ENCODE measurements around the gene YWHAB. TPM values are rescaled to one million over a fixed set of nuclear protein-coding genes. Genes with fewer than 3 reads are reported as not detected.

The YWHAB gene
- total RNA-seq, 1 donor from 2014 or later, result 181 TPM

DNA sequence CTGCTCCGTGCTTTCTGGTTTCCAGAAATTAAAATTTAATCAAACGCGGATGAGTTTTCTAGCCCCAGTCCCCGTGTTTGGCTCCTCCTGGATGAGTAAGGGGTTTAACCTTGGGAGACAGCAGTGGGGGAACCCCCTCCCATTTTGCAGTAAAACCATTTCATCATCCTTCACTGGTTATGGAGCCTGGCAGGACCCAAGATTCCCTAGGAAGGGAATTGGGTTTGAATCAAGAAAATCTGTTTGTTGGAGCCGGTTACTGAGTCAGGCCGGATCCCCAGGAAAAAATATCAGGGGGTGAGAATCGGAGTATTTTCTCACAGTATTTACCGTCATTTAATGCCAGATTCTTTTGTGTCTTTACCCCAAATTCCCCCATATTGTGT is 754 bp downstream of the YWHAB start:
- Mint-ChIP-seq H3K36me3 (ENCODE audit: unreplicated experiment) (no peaks in the 10 kb centered on the region), H3K4me1 (ENCODE audit: low read depth, unreplicated experiment) (peaks cover 18% of the 10 kb centered on the region), H3K4me3 (ENCODE audit: unreplicated experiment) (peak overlapping the region; percentile 98), H3K27me3 (ENCODE audit: unreplicated experiment) (peaks cover 6% of the 10 kb centered on the region), H3K27ac (ENCODE audit: unreplicated experiment) (peak overlapping the region; percentile 93), H3K9me3 (ENCODE audit: unreplicated experiment) (peaks cover 7% of the 10 kb centered on the region)
- peak; percentile 4 for TF ChIP-seq CTCF (IDR thresholded peaks at IDR 0.05; ENCODE audit: partially characterized antibody, unreplicated experiment)
- no peak for DNase-seq

- no peak for DNase-seq
- Mint-ChIP-seq H3K9me3 (ENCODE audit: unreplicated experiment) (peaks cover 5% of the 10 kb centered on the region), H3K4me3 (ENCODE audit: unreplicated experiment) (peak overlapping the region; percentile 98), H3K4me1 (ENCODE audit: low read depth, unreplicated experiment) (peaks cover 18% of the 10 kb centered on the region), H3K36me3 (ENCODE audit: unreplicated experiment) (no peaks in the 10 kb centered on the region), H3K27me3 (ENCODE audit: unreplicated experiment) (peaks cover 6% of the 10 kb centered on the region), H3K27ac (ENCODE audit: unreplicated experiment) (peak overlapping the region; percentile 93)
- no peak for TF ChIP-seq CTCF (IDR thresholded peaks at IDR 0.05; ENCODE audit: partially characterized antibody, unreplicated experiment)
Measured at GRCh38 chr20:44886828-44887227, 1.3 kb downstream of the YWHAB start.

DNA sequence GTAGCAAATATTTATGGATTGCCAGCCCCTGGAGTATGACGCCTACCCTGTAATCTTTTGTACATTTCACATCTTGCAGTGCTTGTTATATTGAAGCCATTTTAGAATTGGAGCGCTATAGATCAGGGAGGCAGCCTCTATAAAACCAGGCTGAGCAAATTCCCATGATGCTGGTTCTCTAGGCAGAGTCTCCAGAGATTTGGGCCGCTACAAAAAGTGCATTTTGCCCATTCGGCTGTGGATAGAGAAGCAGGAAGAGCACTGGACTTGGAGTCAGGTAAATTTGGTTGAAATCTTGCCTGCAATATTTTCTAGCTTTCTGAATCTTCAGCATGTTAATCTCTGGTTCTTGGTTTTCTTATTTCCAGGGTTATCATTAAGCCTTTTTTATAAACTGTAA is 2.0 kb downstream of the YWHAB start:
- H3K4me3 Mint-ChIP-seq (ENCODE audit: unreplicated experiment), result peak overlapping the region; percentile 98
- H3K27ac Mint-ChIP-seq (ENCODE audit: unreplicated experiment), result no peak overlapping the region

GRCh38 chr20:44888226-44889103 is 3.0 kb downstream of the YWHAB start:
- Mint-ChIP-seq H3K36me3 (ENCODE audit: unreplicated experiment) (no peaks in the 10 kb centered on the region), H3K27ac (ENCODE audit: unreplicated experiment) (no peak overlapping the region), H3K9me3 (ENCODE audit: unreplicated experiment) (peaks cover 5% of the 10 kb centered on the region), H3K4me3 (ENCODE audit: unreplicated experiment) (no peak overlapping the region), H3K4me1 (ENCODE audit: low read depth, unreplicated experiment) (peaks cover 20% of the 10 kb centered on the region), H3K27me3 (ENCODE audit: unreplicated experiment) (peaks cover 6% of the 10 kb centered on the region)
- peak; percentile 49 for TF ChIP-seq CTCF (IDR thresholded peaks at IDR 0.05; ENCODE audit: partially characterized antibody, unreplicated experiment)
- DNase-seq, result no peak

More for the DNA sequence above, 2.0 kb downstream of the YWHAB start:
- no peaks in the 10 kb centered on the region for H3K36me3 Mint-ChIP-seq (ENCODE audit: unreplicated experiment)
- H3K4me1 Mint-ChIP-seq (ENCODE audit: low read depth, unreplicated experiment), result peaks cover 18% of the 10 kb centered on the region
- H3K27me3 Mint-ChIP-seq (ENCODE audit: unreplicated experiment), result peaks cover 6% of the 10 kb centered on the region
- no peak for DNase-seq
- peaks cover 5% of the 10 kb centered on the region for H3K9me3 Mint-ChIP-seq (ENCODE audit: unreplicated experiment)
- no peak for TF ChIP-seq CTCF (IDR thresholded peaks at IDR 0.05; ENCODE audit: partially characterized antibody, unreplicated experiment)

DNA sequence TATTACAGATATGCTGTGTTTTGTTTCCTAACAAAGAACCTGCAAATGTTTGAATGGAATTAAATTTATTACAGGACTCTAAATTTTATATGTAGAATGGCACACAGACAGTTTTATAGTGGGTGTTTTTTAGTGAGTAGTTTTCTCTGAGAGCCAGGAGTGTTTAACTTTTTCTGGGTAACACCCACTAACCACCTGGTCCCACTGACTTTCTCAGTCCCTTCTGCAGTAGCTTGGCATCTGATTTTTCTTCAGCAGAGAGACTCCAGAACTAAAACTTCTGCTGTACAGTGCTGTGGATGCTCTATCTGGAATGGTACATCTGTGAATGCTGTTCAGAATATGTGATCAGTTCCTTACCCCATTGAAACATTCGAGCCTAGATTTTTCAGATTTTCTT is 6.3 kb downstream of the YWHAB start:
- Mint-ChIP-seq H3K27me3 (ENCODE audit: unreplicated experiment) (no peaks in the 10 kb centered on the region), H3K4me3 (ENCODE audit: unreplicated experiment) (no peak overlapping the region), H3K9me3 (ENCODE audit: unreplicated experiment) (no peaks in the 10 kb centered on the region), H3K4me1 (ENCODE audit: low read depth, unreplicated experiment) (peaks cover 23% of the 10 kb centered on the region), H3K27ac (ENCODE audit: unreplicated experiment) (no peak overlapping the region), H3K36me3 (ENCODE audit: unreplicated experiment) (no peaks in the 10 kb centered on the region)
- no peak for DNase-seq
- TF ChIP-seq CTCF (IDR thresholded peaks at IDR 0.05; ENCODE audit: partially characterized antibody, unreplicated experiment), result no peak
